Sigmoid colon (tissue), 7 donors: ENCODE measurements around the gene IGLON5. TPM values are rescaled to one million over a fixed set of nuclear protein-coding genes. Genes with fewer than 3 reads are reported as not detected.
A peak's percentile ranks its signal among the peaks of the same experiment; 100 is the strongest.

ENCODE experiments used
- DNase-seq: peaks from one replicate; pipeline ENCODE4 v3.0.0-alpha.2; 2019
- H3K27ac ChIP-seq, 4 donors: fragments of 200-600 bp; sonication (generic); one replicate each; pipeline ENCODE4 v1.5.1; 2016 to 2019; ENCODE audit warnings: mild to moderate bottlenecking in 1 of 4
- H3K27me3 ChIP-seq, 3 donors: fragments of 200-600 bp; sonication (generic); one replicate each; pipeline ENCODE4 v1.5.1; 2019; ENCODE audit warnings: mild to moderate bottlenecking in 1 of 3
- H3K36me3 ChIP-seq, 4 donors: fragments of 200-600 bp; sonication (generic); one replicate each; pipeline ENCODE4 v1.5.1; 2016 to 2019
- H3K4me1 ChIP-seq, 4 donors: fragments of 200-600 bp; sonication (generic); one replicate each; pipeline ENCODE4 v1.5.1; 2017 to 2019
- H3K4me3 ChIP-seq, 4 donors: fragments of 200-600 bp; sonication (generic); one replicate each; pipeline ENCODE4 v1.5.1; 2017 to 2019; ENCODE audit warnings: mild to moderate bottlenecking in 2 of 4, moderate library complexity in 1 of 4
- H3K9me3 ChIP-seq, 4 donors: fragments of 200-600 bp in 3 of 4; sonication (generic) in 3 of 4; one replicate each; pipeline versions ENCODE4 v1.5.1 to v1.6.1; 2013 to 2019
- EP300 ChIP-seq, 4 donors: sonication (generic); formaldehyde crosslinking; IDR thresholded peaks; one replicate each; pipeline ENCODE4 v1.6.1; 2017; ENCODE audit warnings: antibody characterized with exemption in 4 of 4
- POLR2A ChIP-seq, 2 donors: fragments of 450-650 bp; IDR thresholded peaks; one replicate each; pipeline ENCODE4 v1.6.1; 2016; ENCODE audit warnings: antibody characterized with exemption in 2 of 2, mild to moderate bottlenecking in 2 of 2, moderate library complexity in 2 of 2
- POLR2AphosphoS5 ChIP-seq, 4 donors: sonication (generic); formaldehyde crosslinking; IDR thresholded peaks; one replicate each; pipeline ENCODE4 v1.6.1; 2017; ENCODE audit warnings: antibody characterized with exemption in 4 of 4
- WGBS, 2 donors: extraction: QIAGEN DNeasy Blood & Tissue Kit; methylation state at CpG; one replicate each; pipeline ENCODE4 v1.1.7; 2013; 5-methylcytosine and 5-hydroxymethylcytosine counted together
- intact Hi-C: fragments of 100-400 bp; cut with DNase I; formaldehyde crosslinking; loops from one replicate; pipeline ENCODE4 v1.15.1; 2023
- polyA plus RNA-seq, 3 donors: library from polyadenylated mRNA; stranded (reverse); fragments of 200-250 nt; gene quantifications; one replicate each; pipeline ENCODE4 v1.2.3, GENCODE V29; 2013
- total RNA-seq, 4 donors: library from RNA; depleted of rRNA; stranded (reverse); fragments of >200 nt; gene quantifications; one replicate each; pipeline ENCODE4 v1.1.0, GENCODE V29; 2016
- TF ChIP-seq, protein P1 (sequence below), 4 experiments: fragments of 450-650 bp in 3 of 4; fragments of 200-600 bp in 1 of 4; IDR thresholded peaks; one replicate each; pipeline ENCODE4 v1.5.1; 2016 to 2019; ENCODE audit warnings: antibody characterized with exemption in 4 of 4, mild to moderate bottlenecking in 3 of 4, moderate library complexity in 2 of 4
- donor health status: healthy with polysubstance abuse.
- donor health status: Bipolar disorder and iron deficiency.
- donor health status: healthy.

The IGLON5 gene
- total and polyA plus RNA-seq, 7 donors, result 0.26 to 1.4 TPM; not detected in 5

DNA sequence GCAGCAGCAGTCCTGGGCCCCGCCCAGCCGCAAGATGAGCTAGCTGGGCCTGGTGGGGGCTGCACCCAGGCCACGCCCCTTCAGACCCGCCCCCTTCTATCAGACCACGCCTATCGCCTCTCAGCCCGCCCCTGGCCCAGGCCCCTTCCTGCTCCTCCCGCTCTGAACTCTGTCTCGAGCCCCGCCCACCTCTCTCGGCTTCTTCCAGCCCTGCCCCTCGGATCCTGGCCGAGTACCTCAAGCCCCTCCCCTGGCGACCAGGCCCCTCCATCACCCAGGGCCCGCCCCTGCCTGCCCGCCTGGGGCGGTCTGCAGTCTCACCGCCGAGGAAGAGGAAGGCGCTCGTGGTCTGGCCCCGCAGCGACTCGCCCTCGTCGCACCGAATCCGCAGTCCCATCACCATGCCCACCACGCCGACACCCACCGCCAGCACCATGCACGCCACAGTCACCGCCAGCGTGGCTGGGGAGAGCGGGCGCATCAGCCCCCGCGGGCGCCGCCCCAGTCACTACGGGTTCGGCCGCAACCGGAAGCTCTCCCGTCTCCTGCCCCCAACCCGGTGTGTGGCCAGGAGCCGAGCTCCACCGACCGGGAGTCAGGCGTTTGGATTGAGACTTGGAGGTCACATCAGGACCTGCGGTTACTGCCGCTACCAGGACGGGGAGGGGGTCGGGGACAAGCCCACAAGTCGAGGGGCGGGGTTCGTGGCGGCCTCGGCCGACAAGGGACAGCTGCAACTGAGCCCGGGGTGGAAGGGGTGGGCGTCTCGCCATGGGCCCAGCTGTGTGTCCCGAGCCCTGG lies 56.3 kb downstream of the IGLON5 start:
- H3K27me3 ChIP-seq, result no peaks in the 10 kb centered on the region
- no peaks in the 10 kb centered on the region for H3K36me3 ChIP-seq
- H3K4me1 ChIP-seq, result peaks cover 0 to 46% (median 26%) of the 10 kb centered on the region in 4 donors
- 1% methylated on average over 64 of the region's 64 CpGs for WGBS, 2 donors
- no peak for TF ChIP-seq POLR2A (IDR thresholded peaks at IDR 0.05)
- peak in 1 of 4 donors; percentile 60 for TF ChIP-seq POLR2AphosphoS5 (IDR thresholded peaks at IDR 0.05)
- peak overlapping the region; percentile 64 to 93 (median 74) for H3K4me3 ChIP-seq
- intact Hi-C loops, result loop anchor here (1.0 to 10.0 kb wide), 3 partner anchors 27 to 322 kb away; partner anchors contain the start of gene ZNF175
- H3K27ac ChIP-seq, result peak overlapping the region; percentile 97 to 100 (median 98)
- peak; percentile 100 for DNase-seq
- no peaks in the 10 kb centered on the region for H3K9me3 ChIP-seq

DNA sequence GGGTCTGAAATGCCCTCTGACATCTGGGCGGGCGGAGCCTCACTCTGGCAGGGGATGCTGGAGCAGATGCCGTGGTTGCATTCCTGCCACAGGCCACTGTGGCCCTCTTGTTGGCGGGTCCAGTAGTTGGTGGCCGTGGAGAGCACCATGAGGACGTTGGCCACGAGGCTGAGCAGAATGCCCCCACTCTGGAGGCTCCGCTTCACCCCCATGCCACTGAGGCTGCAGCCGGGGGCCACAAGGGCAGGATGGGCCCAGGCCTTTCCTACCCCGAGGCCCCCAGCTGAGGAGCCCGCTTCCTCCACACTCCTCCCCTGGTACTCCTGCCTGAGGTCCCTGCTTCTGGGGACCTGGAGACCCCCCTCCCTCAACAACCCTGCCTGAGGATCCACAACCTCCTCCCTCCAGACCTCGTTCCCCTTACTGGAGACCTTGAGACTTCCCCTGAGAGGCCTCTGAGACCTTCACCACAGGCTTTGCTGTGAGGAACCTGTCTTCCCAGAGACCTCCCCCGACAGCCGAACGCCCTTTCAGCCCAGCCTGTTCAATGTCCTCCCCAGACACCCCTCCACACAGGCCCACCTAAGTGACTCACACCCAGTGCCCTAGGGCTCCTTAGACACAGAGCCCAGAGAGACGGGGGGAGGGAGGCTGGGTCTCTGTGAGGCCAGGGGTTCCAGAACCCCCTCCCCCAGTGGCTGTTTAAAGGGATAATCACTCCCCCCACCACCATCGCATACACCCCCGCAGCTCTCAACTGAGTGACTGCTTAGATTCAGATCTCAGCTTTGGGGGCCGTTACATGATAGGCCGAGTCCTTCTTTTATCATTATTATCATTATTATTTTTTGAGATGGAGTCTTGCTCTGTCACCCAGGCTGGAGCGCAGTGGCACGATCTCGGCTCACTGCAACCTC lies 57.2 kb downstream of the IGLON5 start, which contains the start of gene CLDND2:
Gene CLDND2 (minus strand): TSS at position 638 of the 917 bp plus-strand sequence. CDS start 426 bp downstream, at position 212.
- H3K27ac ChIP-seq, result peak within 1 kb of the TSS; percentile 97 to 100 (median 98)
- peak within 1 kb of the TSS; percentile 64 to 93 (median 74) for H3K4me3 ChIP-seq
- DNase-seq, result no peak
- H3K4me1 ChIP-seq, result peaks cover 0 to 39% (median 23%) of the 10 kb centered on the region in 4 donors
- H3K27me3 ChIP-seq, result no peaks in the 10 kb centered on the region
- no peaks in the 10 kb centered on the region for H3K9me3 ChIP-seq
- 61 to 69% methylated on average over 23 of the region's 23 CpGs for WGBS, 2 donors
- H3K36me3 ChIP-seq, result no peaks in the 10 kb centered on the region
- TF ChIP-seq, protein P1, sequence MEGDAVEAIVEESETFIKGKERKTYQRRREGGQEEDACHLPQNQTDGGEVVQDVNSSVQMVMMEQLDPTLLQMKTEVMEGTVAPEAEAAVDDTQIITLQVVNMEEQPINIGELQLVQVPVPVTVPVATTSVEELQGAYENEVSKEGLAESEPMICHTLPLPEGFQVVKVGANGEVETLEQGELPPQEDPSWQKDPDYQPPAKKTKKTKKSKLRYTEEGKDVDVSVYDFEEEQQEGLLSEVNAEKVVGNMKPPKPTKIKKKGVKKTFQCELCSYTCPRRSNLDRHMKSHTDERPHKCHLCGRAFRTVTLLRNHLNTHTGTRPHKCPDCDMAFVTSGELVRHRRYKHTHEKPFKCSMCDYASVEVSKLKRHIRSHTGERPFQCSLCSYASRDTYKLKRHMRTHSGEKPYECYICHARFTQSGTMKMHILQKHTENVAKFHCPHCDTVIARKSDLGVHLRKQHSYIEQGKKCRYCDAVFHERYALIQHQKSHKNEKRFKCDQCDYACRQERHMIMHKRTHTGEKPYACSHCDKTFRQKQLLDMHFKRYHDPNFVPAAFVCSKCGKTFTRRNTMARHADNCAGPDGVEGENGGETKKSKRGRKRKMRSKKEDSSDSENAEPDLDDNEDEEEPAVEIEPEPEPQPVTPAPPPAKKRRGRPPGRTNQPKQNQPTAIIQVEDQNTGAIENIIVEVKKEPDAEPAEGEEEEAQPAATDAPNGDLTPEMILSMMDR (IDR thresholded peaks at IDR 0.05), result no peak
- TF ChIP-seq POLR2A (IDR thresholded peaks at IDR 0.05), result no peak
- TF ChIP-seq POLR2AphosphoS5 (IDR thresholded peaks at IDR 0.05), result no peak
- TF ChIP-seq EP300 (IDR thresholded peaks at IDR 0.05), result no peak
- intact Hi-C loops, result loop anchor here (2.0 to 10.0 kb wide), 2 partner anchors 26 to 206 kb away; partner anchors contain the start of gene ZNF175

DNA sequence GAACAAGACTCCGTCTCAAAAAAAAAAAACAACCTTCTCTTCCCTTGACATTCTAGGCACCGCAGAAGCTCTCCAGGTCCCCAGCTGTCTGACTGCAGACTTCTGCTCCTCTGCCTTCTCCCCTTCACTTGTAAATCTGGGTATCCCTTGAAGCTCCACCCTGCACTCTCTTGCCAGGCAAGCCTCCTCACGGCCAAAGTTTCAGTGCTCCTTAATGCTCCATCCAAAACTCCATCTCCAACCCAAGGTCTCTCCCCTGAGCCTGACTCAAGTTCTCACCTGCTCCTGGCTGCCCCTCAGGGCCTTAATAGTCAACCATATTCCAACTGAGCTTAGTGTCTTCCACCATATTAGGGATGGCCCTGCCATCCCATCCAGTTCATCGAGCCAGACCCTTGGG lies 58.8 kb downstream of the IGLON5 start:
- no peaks in the 10 kb centered on the region for H3K9me3 ChIP-seq
- TF ChIP-seq POLR2AphosphoS5 (IDR thresholded peaks at IDR 0.05), result no peak
- no peak for TF ChIP-seq EP300 (IDR thresholded peaks at IDR 0.05)
- no peak for TF ChIP-seq POLR2A (IDR thresholded peaks at IDR 0.05)
- TF ChIP-seq, protein P1 (IDR thresholded peaks at IDR 0.05), result no peak
- DNase-seq, result no peak
- H3K4me3 ChIP-seq, result no peak overlapping the region
- intact Hi-C loops, result no loop called here
- 72 to 83% methylated on average over 4 of the region's 4 CpGs for WGBS, 2 donors
- peaks cover 0 to 23% (median 12%) of the 10 kb centered on the region in 4 donors for H3K4me1 ChIP-seq
- no peaks in the 10 kb centered on the region for H3K36me3 ChIP-seq
- no peak overlapping the region for H3K27ac ChIP-seq
- no peaks in the 10 kb centered on the region for H3K27me3 ChIP-seq

DNA sequence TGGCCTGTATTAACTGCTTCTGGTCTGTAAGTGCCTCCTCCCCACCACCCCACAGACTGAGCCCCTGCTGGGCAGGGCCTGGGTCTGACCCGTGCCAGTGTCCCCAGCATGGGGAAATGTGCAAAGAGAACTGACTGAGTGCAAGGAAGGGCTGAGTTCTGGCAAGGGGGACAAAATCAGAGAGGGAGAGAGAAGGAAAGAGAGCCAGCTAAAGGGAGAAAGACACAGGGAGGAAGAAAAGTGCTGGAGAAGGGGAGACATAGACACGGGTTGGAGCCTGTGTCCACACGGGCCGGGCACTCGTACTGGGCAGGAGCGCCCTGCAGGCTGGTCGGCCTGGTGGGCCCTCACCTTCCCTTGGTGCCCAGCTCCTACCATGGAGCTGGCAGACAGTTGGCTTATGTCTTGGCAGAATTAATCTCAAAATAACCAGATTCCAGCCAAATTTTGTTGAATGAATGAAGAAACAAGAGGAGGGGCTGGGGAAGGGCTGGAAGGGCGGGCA lies 59.8 kb downstream of the IGLON5 start:
- DNase-seq, result no peak
- Histone ChIP-seq H3K4me1 (peaks cover 0 to 16% (median 6%) of the 10 kb centered on the region in 4 donors), H3K27me3 (no peaks in the 10 kb centered on the region), H3K36me3 (no peaks in the 10 kb centered on the region), H3K27ac (no peak overlapping the region), H3K9me3 (no peaks in the 10 kb centered on the region), H3K4me3 (no peak overlapping the region)
- WGBS, 2 donors, result 78 to 88% methylated on average over 8 of the region's 8 CpGs
- intact Hi-C loops, result no loop called here
- TF ChIP-seq, protein P1 (IDR thresholded peaks at IDR 0.05), result no peak
